Prostate gland (tissue), 2 donors: Measurements from ENCODE around the gene BTBD7.

ENCODE experiments used
- CTCF ChIP-seq, 4 experiments: fragments of 200-600 bp in 2 of 4; fragments of 450-650 bp in 2 of 4; sonication (generic) in 2 of 4; IDR thresholded peaks; 1 replicate in 3 of 4; 2 replicates in 1 of 4; pipeline ENCODE4 v1.5.1; 2016 to 2019; ENCODE audit warnings: antibody characterized with exemption in 4 of 4, mild to moderate bottlenecking in 2 of 4, moderate library complexity in 2 of 4
- POLR2A ChIP-seq: fragments of 450-650 bp; IDR thresholded peaks from one replicate; pipeline ENCODE4 v1.6.1; 2016; ENCODE audit warnings: antibody characterized with exemption, mild to moderate bottlenecking
- POLR2AphosphoS5 ChIP-seq: sonication (generic); formaldehyde crosslinking; IDR thresholded peaks from one replicate; pipeline ENCODE4 v1.6.1; 2017; ENCODE audit warnings: antibody characterized with exemption

DNA sequence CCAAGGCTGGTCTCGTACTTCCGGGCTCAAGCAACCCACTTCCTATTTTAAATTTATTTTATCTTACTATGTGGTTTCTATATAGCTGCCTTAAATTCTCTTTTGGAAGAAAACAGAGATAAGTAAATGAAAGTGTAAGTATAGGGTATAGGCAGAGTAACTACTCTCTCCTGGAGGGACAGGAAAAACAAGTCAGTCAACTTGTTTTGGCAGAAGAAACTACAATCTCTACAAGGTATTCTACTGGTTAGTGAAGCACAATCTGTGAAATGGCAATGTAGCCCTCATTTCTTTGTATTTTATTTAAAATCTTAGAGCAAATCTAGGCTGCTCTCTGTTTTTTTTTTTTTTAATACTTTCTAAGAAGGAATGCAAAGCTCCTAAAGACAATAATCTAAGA, 70.4 kb downstream of the BTBD7 start:
- TF ChIP-seq CTCF (IDR thresholded peaks at IDR 0.05): no peak
- TF ChIP-seq POLR2A: no peak
- TF ChIP-seq POLR2AphosphoS5: peak; percentile 52
